HepG2 (cell line): ENCODE data around the gene SHISA4.

ENCODE experiments used
- FIP1L1 ChIP-seq: fragments of 200-400 bp; formaldehyde crosslinking; IDR thresholded peaks from 2 replicates; pipeline ENCODE4 v1.6.1; 2018; ENCODE audit warnings: low read depth, mild to moderate bottlenecking, low read length, moderate library complexity, borderline replicate concordance; ENCODE audit not compliant: insufficient read depth
- HMG20A ChIP-seq: IDR thresholded peaks from 2 replicates; pipeline ENCODE4 v1.6.1; 2016; ENCODE audit warnings: borderline replicate concordance
- JUN ChIP-seq: sonication (generic); formaldehyde crosslinking; IDR thresholded peaks from 2 replicates; pipeline ENCODE4 v1.4.0; 2020; ENCODE audit warnings: mild to moderate bottlenecking, missing genetic modification reagents
- MXI1 ChIP-seq: IDR thresholded peaks from 3 replicates; pipeline ENCODE4 v1.6.1; 2012; ENCODE audit warnings: low read depth, low read length, inconsistent platforms, borderline replicate concordance
- RNF2 ChIP-seq: fragments of 450-650 bp; conservative IDR thresholded peaks from 2 replicates; pipeline ENCODE4 v1.6.1; 2016; ENCODE audit warnings: low read depth
- ZNF644 ChIP-seq: IDR thresholded peaks from 2 replicates; pipeline ENCODE4 v1.6.1; 2016; ENCODE audit warnings: low read depth

- TF ChIP-seq MXI1, result no peak
- no peak for TF ChIP-seq ZNF644 (CRISPR knock-in tag)
- TF ChIP-seq FIP1L1, result no peak
- TF ChIP-seq HMG20A, result no peak
- no peak for TF ChIP-seq RNF2
- TF ChIP-seq JUN (CRISPR knock-in tag), result no peak
These were observed 36.5 kb downstream of the SHISA4 start for GRCh38 chr1:201925301-201925567.
